ENCODE results near the gene MRPL3. TPM values are rescaled to one million over a fixed set of nuclear protein-coding genes. Genes with fewer than 3 reads are reported as not detected.

Gene MRPL3
- total and polyA plus RNA-seq, 2 experiments from 2014 or later = 115 to 120 TPM

GRCh38 chr3:131547585-131547984 lies 44.8 kb upstream of the MRPL3 start:
- TF ChIP-seq EZH2 (IDR thresholded peaks at IDR 0.05; ENCODE audit: insufficient read depth, poor library complexity, severe bottlenecking) (no peak), EZH2phosphoT487 (IDR thresholded peaks at IDR 0.05; ENCODE audit: insufficient read depth, low read depth) (no peak)
- no peaks in the 10 kb centered on the region for H4K20me1 ChIP-seq (ENCODE audit: insufficient read depth)

GRCh38 chr3:131546441-131546840 lies 43.7 kb upstream of the MRPL3 start:
- H3K4me1 ChIP-seq (ENCODE audit: insufficient read depth) = peaks cover 12% of the 10 kb centered on the region
- in situ Hi-C loops (cut with MboI) = loop anchor here (25.0 kb wide), 1 partner anchor 466 kb away; no protein-coding TSS in a partner anchor
- TF ChIP-seq EZH2phosphoT487 (IDR thresholded peaks at IDR 0.05; ENCODE audit: insufficient read depth, low read depth) = no peak
- TF ChIP-seq EZH2 (IDR thresholded peaks at IDR 0.05; ENCODE audit: insufficient read depth, poor library complexity, severe bottlenecking) = no peak
- H3K79me2 ChIP-seq (ENCODE audit: insufficient read depth) = no peaks in the 10 kb centered on the region
- no peaks in the 10 kb centered on the region; the same call in 1 of the 2 replicates for H3K9me2 ChIP-seq (ENCODE audit: insufficient read depth)
- peaks cover 13% of the 10 kb centered on the region; the same call in 1 of the 2 replicates for H3F3A ChIP-seq (ENCODE audit: insufficient read depth)
- H3K9ac ChIP-seq = no peak overlapping the region
- no peaks in the 10 kb centered on the region for H4K20me1 ChIP-seq (ENCODE audit: insufficient read depth)
- DNase-seq = no peak
- no peak overlapping the region for H3K4me2 ChIP-seq (ENCODE audit: unreplicated experiment)
- H3K36me3 ChIP-seq (ENCODE audit: low read depth) = no peaks in the 10 kb centered on the region
- no peaks in the 10 kb centered on the region for H3K27me3 ChIP-seq (replicated peaks; ENCODE audit: insufficient read depth)
- no peaks in the 10 kb centered on the region for H3K9me3 ChIP-seq (ENCODE audit: low read depth)
- H3K4me3 ChIP-seq = no peak overlapping the region
- H2AFZ ChIP-seq = no peak overlapping the region
- H3K27ac ChIP-seq = no peak overlapping the region

More at GRCh38 chr3:131547585-131547984, 44.8 kb upstream of the MRPL3 start:
- H3K36me3 ChIP-seq (ENCODE audit: low read depth) = no peaks in the 10 kb centered on the region
- no peaks in the 10 kb centered on the region for H3K27me3 ChIP-seq (replicated peaks; ENCODE audit: insufficient read depth)
- no peaks in the 10 kb centered on the region; the same call in 1 of the 2 replicates for H3K9me2 ChIP-seq (ENCODE audit: insufficient read depth)
- H3K9ac ChIP-seq = no peak overlapping the region
- no peaks in the 10 kb centered on the region for H3K79me2 ChIP-seq (ENCODE audit: insufficient read depth)
- peaks cover 12% of the 10 kb centered on the region for H3K4me1 ChIP-seq (ENCODE audit: insufficient read depth)
- DNase-seq = no peak
- no peak overlapping the region for H2AFZ ChIP-seq
- no peaks in the 10 kb centered on the region for H3K9me3 ChIP-seq (ENCODE audit: low read depth)
- in situ Hi-C loops (cut with MboI) = loop anchor here (25.0 kb wide), 1 partner anchor 465 kb away; no protein-coding TSS in a partner anchor
- H3K27ac ChIP-seq = no peak overlapping the region
- no peak overlapping the region for H3K4me2 ChIP-seq (ENCODE audit: unreplicated experiment)
- H3F3A ChIP-seq (ENCODE audit: insufficient read depth) = peaks cover 13% of the 10 kb centered on the region; the same call in 1 of the 2 replicates
- no peak overlapping the region for H3K4me3 ChIP-seq
- WGBS, 2 experiments (ENCODE audit: low coverage in 1 of 2, low lambda C conversion rate in 2 of 2, missing lambda C conversion rate in 2 of 2) = 53 to 55% methylated on average over 1 of the region's 1 CpG

GRCh38 chr3:131544557-131544956 lies 41.8 kb upstream of the MRPL3 start:
- H3K79me2 ChIP-seq (ENCODE audit: insufficient read depth) = no peaks in the 10 kb centered on the region
- H3K27me3 ChIP-seq (replicated peaks; ENCODE audit: insufficient read depth) = no peaks in the 10 kb centered on the region
- in situ Hi-C loops (cut with MboI) = loop anchor here (25.0 kb wide), 1 partner anchor 468 kb away; no protein-coding TSS in a partner anchor
- WGBS, 2 experiments (ENCODE audit: low coverage in 1 of 2, low lambda C conversion rate in 2 of 2, missing lambda C conversion rate in 2 of 2) = 67 to 85% methylated on average over 2 of the region's 2 CpGs
- no peaks in the 10 kb centered on the region; the same call in 1 of the 2 replicates for H3K9me2 ChIP-seq (ENCODE audit: insufficient read depth)
- H3K36me3 ChIP-seq (ENCODE audit: low read depth) = no peaks in the 10 kb centered on the region
- no peak overlapping the region for H2AFZ ChIP-seq
- TF ChIP-seq EZH2 (IDR thresholded peaks at IDR 0.05; ENCODE audit: insufficient read depth, poor library complexity, severe bottlenecking) (no peak), EZH2phosphoT487 (IDR thresholded peaks at IDR 0.05; ENCODE audit: insufficient read depth, low read depth) (no peak)
- H3K4me3 ChIP-seq = no peak overlapping the region
- H4K20me1 ChIP-seq (ENCODE audit: insufficient read depth) = no peaks in the 10 kb centered on the region
- H3K9ac ChIP-seq = no peak overlapping the region
- no peaks in the 10 kb centered on the region for H3K9me3 ChIP-seq (ENCODE audit: low read depth)
- no peak for DNase-seq
- H3K4me1 ChIP-seq (ENCODE audit: insufficient read depth) = peaks cover 27% of the 10 kb centered on the region
- H3K4me2 ChIP-seq (ENCODE audit: unreplicated experiment) = no peak overlapping the region
- peaks cover 25% of the 10 kb centered on the region; the same call in 1 of the 2 replicates for H3F3A ChIP-seq (ENCODE audit: insufficient read depth)
- peak overlapping the region; percentile 41; the same call in 1 of the 2 replicates for H3K27ac ChIP-seq

- peak overlapping the region; percentile 41 for H3K27ac ChIP-seq
- TF ChIP-seq EZH2 (IDR thresholded peaks at IDR 0.05; ENCODE audit: insufficient read depth, poor library complexity, severe bottlenecking) (no peak), EZH2phosphoT487 (IDR thresholded peaks at IDR 0.05; ENCODE audit: insufficient read depth, low read depth) (no peak)
- H3K79me2 ChIP-seq (ENCODE audit: insufficient read depth) = no peaks in the 10 kb centered on the region
- no peak overlapping the region for H2AFZ ChIP-seq
- no peak overlapping the region for H3K4me3 ChIP-seq
- H3K4me2 ChIP-seq (ENCODE audit: unreplicated experiment) = no peak overlapping the region
- no peaks in the 10 kb centered on the region for H3K27me3 ChIP-seq (replicated peaks; ENCODE audit: insufficient read depth)
- in situ Hi-C loops (cut with MboI) = loop anchor here (25.0 kb wide), 1 partner anchor 469 kb away; no protein-coding TSS in a partner anchor
- no peak overlapping the region for H3K9ac ChIP-seq
- peaks cover 27% of the 10 kb centered on the region for H3K4me1 ChIP-seq (ENCODE audit: insufficient read depth)
- DNase-seq = peak; percentile 88
- H3K36me3 ChIP-seq (ENCODE audit: low read depth) = no peaks in the 10 kb centered on the region
- H4K20me1 ChIP-seq (ENCODE audit: insufficient read depth) = no peaks in the 10 kb centered on the region
- H3K9me2 ChIP-seq (ENCODE audit: insufficient read depth) = no peaks in the 10 kb centered on the region
- H3F3A ChIP-seq (ENCODE audit: insufficient read depth) = peaks cover 25% of the 10 kb centered on the region; the same call in 1 of the 2 replicates
- H3K9me3 ChIP-seq (ENCODE audit: low read depth) = no peaks in the 10 kb centered on the region
These were observed 40.9 kb upstream of the MRPL3 start for GRCh38 chr3:131543714-131544113.
